ENCODE data around the gene MCU. TPM values are rescaled to one million over a fixed set of nuclear protein-coding genes. Genes with fewer than 3 reads are reported as not detected.

MCU gene
- total and polyA plus RNA-seq, 2 of the 4 experiments (the other 2 are of a cell fraction): 36.2 to 36.7 TPM

GRCh38 chr10:72918352-72918751 is 226.4 kb downstream of the MCU start:
- Histone ChIP-seq H3K56ac (ENCODE audit: extremely low read depth, insufficient read depth, low read length) (no peak overlapping the region), H2BK15ac (ENCODE audit: low read depth, low read length) (no peak overlapping the region), H3K14ac (replicated peaks; ENCODE audit: low read depth, low read length) (no peak overlapping the region), H4K20me1 (ENCODE audit: insufficient read depth, low read length) (no peaks in the 10 kb centered on the region), H4K8ac (ENCODE audit: low read depth in 2 of 2, low read length in 2 of 2) (no peak overlapping the region), H3K4me1 (ENCODE audit: control insufficient read depth, insufficient read depth, low read length) (no peaks in the 10 kb centered on the region), H2AK5ac (ENCODE audit: low read depth, low read length) (no peak overlapping the region), H4K91ac (ENCODE audit: insufficient read depth, low read depth, low read length) (no peak overlapping the region), H4K5ac (ENCODE audit: low read depth, low read length) (no peak overlapping the region), H2AK9ac (replicated peaks; ENCODE audit: low read depth, low read length, poor library complexity) (no peak overlapping the region), H2BK120ac (ENCODE audit: low read depth, low read length) (no peak overlapping the region), H3K9me1 (ENCODE audit: insufficient read depth, low read length) (no peaks in the 10 kb centered on the region), H2AFZ (replicated peaks; ENCODE audit: low read length, poor library complexity) (no peak overlapping the region), H3K36me3 (ENCODE audit: control insufficient read depth, insufficient read depth, low read length) (no peaks in the 10 kb centered on the region), H3K4ac (ENCODE audit: low read depth, low read length) (no peak overlapping the region), H3K9me3 (ENCODE audit: control insufficient read depth, insufficient read depth, low read length) (peaks cover 5% of the 10 kb centered on the region; the same call in 1 of the 2 replicates), H3K27ac (ENCODE audit: insufficient read depth, low read length) (no peak overlapping the region), H3K4me3 (ENCODE audit: insufficient read depth, low read depth, low read length) (no peak overlapping the region), H2BK5ac (ENCODE audit: low read depth, low read length, poor library complexity, severe bottlenecking) (no peak overlapping the region), H3K18ac (ENCODE audit: low read depth, low read length) (no peak overlapping the region), H3K9ac (ENCODE audit: low read depth, low read length) (no peak overlapping the region), H2BK20ac (ENCODE audit: low read depth, low read length) (no peak overlapping the region), H3K79me1 (ENCODE audit: low read depth in 1 of 2, low read length in 2 of 2) (no peaks in the 10 kb centered on the region), H3K23ac (ENCODE audit: low read depth, low read length) (no peak overlapping the region), H3K4me2 (ENCODE audit: low read depth, low read length) (no peak overlapping the region), H3K27me3 (ENCODE audit: control insufficient read depth, insufficient read depth, low read length) (peaks cover under 1% of the 10 kb centered on the region; the same call in 1 of the 2 replicates)
- DNase-seq (no peak), ATAC-seq (ENCODE audit: low read depth) (no peak)
- CTCF ChIA-PET: no interaction called here
- dilution Hi-C loops (cut with HindIII; ENCODE audit: low sequenced_read_pairs, unreplicated experiment) (no loop called here), in situ Hi-C loops (cut with MboI; ENCODE audit: low sequenced_read_pairs) (no loop called here), intact Hi-C loops (cut with micrococcal nuclease) (no loop called here)
- WGBS, 2 experiments (ENCODE audit: extremely low coverage in 2 of 2, insufficient read length in 1 of 2): 67% methylated on average over 1 of the region's 8 CpGs; no CpG with 5 or more reads in 1 of the 2 experiments
- no TSS peak for BruUV-seq (replicated peaks)
- POLR2A ChIA-PET (ENCODE audit: unreplicated experiment): no interaction called here
- TF ChIP-seq, protein P1, sequence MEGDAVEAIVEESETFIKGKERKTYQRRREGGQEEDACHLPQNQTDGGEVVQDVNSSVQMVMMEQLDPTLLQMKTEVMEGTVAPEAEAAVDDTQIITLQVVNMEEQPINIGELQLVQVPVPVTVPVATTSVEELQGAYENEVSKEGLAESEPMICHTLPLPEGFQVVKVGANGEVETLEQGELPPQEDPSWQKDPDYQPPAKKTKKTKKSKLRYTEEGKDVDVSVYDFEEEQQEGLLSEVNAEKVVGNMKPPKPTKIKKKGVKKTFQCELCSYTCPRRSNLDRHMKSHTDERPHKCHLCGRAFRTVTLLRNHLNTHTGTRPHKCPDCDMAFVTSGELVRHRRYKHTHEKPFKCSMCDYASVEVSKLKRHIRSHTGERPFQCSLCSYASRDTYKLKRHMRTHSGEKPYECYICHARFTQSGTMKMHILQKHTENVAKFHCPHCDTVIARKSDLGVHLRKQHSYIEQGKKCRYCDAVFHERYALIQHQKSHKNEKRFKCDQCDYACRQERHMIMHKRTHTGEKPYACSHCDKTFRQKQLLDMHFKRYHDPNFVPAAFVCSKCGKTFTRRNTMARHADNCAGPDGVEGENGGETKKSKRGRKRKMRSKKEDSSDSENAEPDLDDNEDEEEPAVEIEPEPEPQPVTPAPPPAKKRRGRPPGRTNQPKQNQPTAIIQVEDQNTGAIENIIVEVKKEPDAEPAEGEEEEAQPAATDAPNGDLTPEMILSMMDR (conservative IDR thresholded peaks at IDR 0.05; ENCODE audit: low read depth, low read length): no peak
- TF ChIP-seq MAZ (IDR thresholded peaks at IDR 0.05; ENCODE audit: borderline replicate concordance, low read depth, low read length) (no peak), CEBPB (IDR thresholded peaks at IDR 0.05; ENCODE audit: low read depth, low read length) (no peak), POLR2A (IDR thresholded peaks at IDR 0.05; ENCODE audit: low read depth, low read length) (no peak), CHD1 (IDR thresholded peaks at IDR 0.05; ENCODE audit: low read depth, low read length) (no peak), MXI1 (IDR thresholded peaks at IDR 0.05; ENCODE audit: borderline replicate concordance, low read depth, low read length) (no peak), FOS (IDR thresholded peaks at IDR 0.05; ENCODE audit: low read depth, low read length) (no peak), RFX5 (IDR thresholded peaks at IDR 0.05; ENCODE audit: low read depth, low read length) (no peak), SMC3 (IDR thresholded peaks at IDR 0.05; ENCODE audit: low read depth, low read length) (no peak), NFE2L2 (IDR thresholded peaks at IDR 0.05; ENCODE audit: low read depth, low read length) (no peak)

Data from IMR-90 (cell line).